NCI-H524 (cell line): ENCODE measurements around the gene PBX1.

Experiments used
- DNase-seq, 2 experiments: peaks; one replicate each; lab custom pipeline; 2025; lab: John Stamatoyannopoulos, UW

The PBX1 gene

DNA sequence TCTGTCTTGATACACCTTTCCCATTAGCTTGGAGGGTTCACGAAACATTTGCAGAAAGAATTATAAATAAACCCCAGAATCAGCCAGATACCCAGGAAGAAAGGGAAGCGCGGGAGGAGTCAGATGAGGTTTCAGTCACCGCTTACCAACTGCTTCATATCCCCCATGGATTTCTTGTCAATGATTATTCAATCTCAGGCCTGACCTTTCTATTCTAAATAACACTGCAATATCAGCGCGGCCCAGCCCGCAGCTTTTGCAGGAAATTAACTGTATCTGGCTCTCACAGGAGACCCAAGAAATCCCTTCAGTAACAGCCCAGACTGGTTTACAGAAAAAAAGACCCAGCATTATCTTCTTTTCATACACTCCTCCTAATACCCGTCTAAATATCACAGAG is 308.6 kb downstream of the PBX1 start:
- no peak for DNase-seq

GRCh38 chr1:164868990-164869389 is 310.0 kb downstream of the PBX1 start:
- no peak for DNase-seq

DNA sequence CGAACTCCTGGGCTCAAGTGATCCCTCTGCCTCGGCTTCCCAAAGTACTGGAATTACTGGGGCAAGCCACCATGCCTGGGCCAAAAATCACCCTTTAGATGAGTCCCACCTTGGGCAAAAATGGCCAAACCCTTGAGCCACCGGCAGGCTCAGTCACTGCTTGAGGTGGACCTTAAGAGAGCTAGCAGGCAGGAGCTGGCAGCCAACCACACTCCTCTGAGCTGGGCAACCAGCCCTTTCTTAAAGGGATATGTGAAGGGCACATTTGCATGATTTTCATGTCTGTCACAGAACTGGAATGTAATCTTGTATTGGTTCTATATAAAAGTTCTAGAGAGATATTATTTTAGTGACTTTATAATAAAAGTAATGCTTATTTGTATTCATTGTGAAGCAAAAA is 316.5 kb downstream of the PBX1 start:
- DNase-seq = no peak

- DNase-seq = no peak
Observed at GRCh38 chr1:164876398-164877116, 317.6 kb downstream of the PBX1 start.

GRCh38 chr1:164880199-164880598 is 321.2 kb downstream of the PBX1 start:
- DNase-seq = no peak

GRCh38 chr1:164880644-164881043 is 321.7 kb downstream of the PBX1 start:
- DNase-seq = no peak

DNA sequence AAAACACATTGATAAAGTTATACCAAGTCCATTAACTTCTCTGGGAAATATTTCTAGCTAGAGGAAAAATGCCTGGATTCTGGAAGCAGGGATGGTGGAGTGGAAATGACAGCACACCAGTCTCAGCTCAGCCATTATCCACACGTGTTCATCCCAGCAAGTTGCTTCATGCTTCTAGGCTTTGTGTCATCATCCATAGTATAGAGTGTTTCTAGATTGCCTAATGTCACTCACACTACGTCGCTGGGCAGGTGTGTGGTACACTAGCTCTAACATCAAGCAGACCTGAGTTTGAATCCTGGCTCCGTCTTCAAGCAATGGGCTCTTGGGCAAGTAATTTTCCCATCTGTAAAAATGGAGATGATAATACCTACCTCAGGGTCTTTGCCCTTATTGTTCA is 326.3 kb downstream of the PBX1 start:
- no peak for DNase-seq

GRCh38 chr1:164886101-164886500 is 327.1 kb downstream of the PBX1 start:
- peak in 1 of 2 experiments; percentile 48 for DNase-seq

DNA sequence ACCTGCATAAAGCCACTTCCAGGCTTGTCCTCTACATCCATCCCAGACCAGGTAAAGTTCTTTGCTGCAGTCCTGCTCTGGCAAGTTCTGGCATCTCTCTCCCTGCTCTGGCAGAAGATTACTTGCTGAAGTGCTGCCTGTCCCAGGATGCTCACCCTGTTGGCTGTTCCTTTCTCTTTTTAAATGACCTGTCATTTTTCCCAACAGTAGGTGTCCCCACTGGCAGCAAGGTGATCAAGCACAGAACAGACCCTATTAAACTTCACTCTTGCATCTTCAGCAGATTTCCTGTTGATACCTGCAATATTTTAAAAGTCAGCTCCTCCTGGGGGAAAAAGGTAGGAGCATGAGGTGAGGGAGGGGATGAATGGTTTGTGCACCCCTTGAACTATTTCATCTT is 332.6 kb downstream of the PBX1 start:
- peak in 1 of 2 experiments; percentile 28 for DNase-seq

DNA sequence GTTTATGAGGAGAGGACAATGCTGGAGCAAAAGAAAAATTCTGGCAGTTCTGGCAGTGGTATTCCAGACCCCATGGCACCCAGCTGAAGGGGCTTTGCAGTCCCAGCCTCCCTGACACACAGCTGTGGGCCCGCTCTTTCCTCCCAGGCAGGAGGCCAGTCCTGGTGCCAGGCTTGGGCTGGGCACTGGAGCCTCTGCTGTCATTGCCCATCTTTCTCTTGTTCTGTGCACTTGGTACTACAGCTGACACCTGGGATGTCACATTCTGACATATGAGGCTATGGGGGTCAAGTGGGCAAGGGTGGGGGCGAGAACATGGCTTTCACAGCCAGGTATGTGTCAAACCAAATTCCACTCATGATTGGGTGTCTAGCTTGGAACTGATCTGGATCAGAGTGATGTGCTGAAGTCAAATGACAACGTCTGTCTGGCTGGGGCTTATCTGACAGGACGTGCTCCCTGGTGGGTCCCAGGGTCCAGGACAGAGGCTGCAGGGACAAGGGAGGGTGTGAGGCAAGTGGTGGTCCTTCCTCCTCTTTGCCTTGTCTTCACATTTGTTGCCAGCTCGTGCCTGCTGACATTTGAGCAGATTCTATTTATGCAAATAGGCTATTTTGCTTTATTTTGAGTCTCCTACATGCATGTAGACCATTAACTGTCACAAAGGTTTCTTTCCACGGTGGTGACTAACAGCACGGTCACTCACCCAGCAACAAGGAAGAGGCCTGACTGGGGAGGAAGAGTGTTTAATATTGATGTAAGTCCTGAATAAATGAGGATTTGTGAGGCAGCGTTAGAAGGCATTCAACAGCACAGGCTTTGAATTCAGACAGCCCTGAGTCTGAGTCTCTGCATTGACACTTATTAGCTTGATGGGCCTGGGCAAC is 336.3 kb downstream of the PBX1 start:
- DNase-seq = no peak

GRCh38 chr1:164901031-164901430 is 342.0 kb downstream of the PBX1 start:
- DNase-seq = no peak
